Effector memory CD8-positive, alpha-beta T cell (primary cell): Measurements from ENCODE around the gene ZNG1A.
A peak's percentile ranks its signal among the peaks of the same experiment; 100 is the strongest.
"Not testable (repeated sequence)": the region's sequence is repeated elsewhere in the genome, so short reads cannot be mapped to it uniquely, and the experiment has no call there.

Experiments
- ATAC-seq: fragments of 150-1000 bp; cut with Tn5 transposase; replicated peaks from 2 replicates; pipeline ENCODE4 v1.10.0; 2021; ENCODE audit warnings: mild to moderate bottlenecking, moderate library complexity
- DNase-seq, 3 experiments: peaks; one replicate each; pipeline ENCODE4 v3.0.0; 2021
- H3K27ac Mint-ChIP-seq, 2 donors: one replicate each; pipeline ENCODE4 v1.8.0; 2022; ENCODE audit warnings: mild to moderate bottlenecking in 2 of 2, mixed read lengths in 2 of 2, moderate library complexity in 2 of 2
- H3K27me3 Mint-ChIP-seq, 2 donors: one replicate each; pipeline ENCODE4 v1.8.0; 2022; ENCODE audit warnings: mixed read lengths in 2 of 2
- H3K36me3 Mint-ChIP-seq: one replicate; pipeline ENCODE4 v1.8.0; 2022; ENCODE audit warnings: mild to moderate bottlenecking, moderate library complexity, mixed read lengths; ENCODE audit not compliant: insufficient read depth
- H3K4me1 Mint-ChIP-seq, 2 donors: one replicate each; pipeline ENCODE4 v1.8.0; 2022; ENCODE audit warnings: low read depth in 2 of 2, mixed read lengths in 2 of 2
- H3K4me3 Mint-ChIP-seq, 2 donors: one replicate each; pipeline ENCODE4 v1.8.0; 2022; ENCODE audit warnings: mild to moderate bottlenecking in 2 of 2, mixed read lengths in 2 of 2, moderate library complexity in 2 of 2
- H3K9me3 Mint-ChIP-seq, 2 donors: one replicate each; pipeline ENCODE4 v1.8.0; 2022; ENCODE audit warnings: mixed read lengths in 2 of 2

The ZNG1A gene

GRCh38 chr9:214351-214647 lies 35.4 kb upstream of the ZNG1A start:
- Mint-ChIP-seq H3K27ac (peak overlapping the region in 1 of 2 donors; percentile 49), H3K4me3 (peak overlapping the region; percentile 72 to 77), H3K4me1 (peaks cover 0 to 12% of the 10 kb centered on the region in 2 donors), H3K27me3 (no peaks in the 10 kb centered on the region), H3K36me3 (peaks cover 3% of the 10 kb centered on the region), H3K9me3 (no peaks in the 10 kb centered on the region)
- ATAC-seq (no peak), DNase-seq (no peak)

DNA sequence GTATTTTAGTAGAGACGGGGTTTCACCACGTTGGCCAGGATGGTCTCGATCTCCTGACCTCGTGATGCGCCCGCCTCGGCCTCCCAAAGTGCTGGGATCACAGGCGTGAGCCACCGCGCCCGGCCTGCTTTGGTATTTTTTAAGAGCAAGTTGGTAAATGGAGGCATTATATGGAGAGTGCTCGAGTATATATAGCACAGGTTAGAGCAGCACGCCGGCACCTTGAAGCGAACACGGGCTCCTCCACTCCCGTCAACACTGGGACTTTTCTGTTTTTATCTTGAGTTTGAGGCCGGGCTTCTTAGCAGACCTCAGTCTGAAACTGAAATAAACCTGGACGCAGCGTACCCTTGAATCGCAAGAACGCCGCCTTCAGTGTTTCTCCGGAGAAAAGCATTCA lies 35.0 kb upstream of the ZNG1A start:
- H3K9me3 Mint-ChIP-seq, DNase-seq, H3K27ac Mint-ChIP-seq, H3K27me3 Mint-ChIP-seq, H3K36me3 Mint-ChIP-seq, ATAC-seq: not testable (repeated sequence)
- H3K4me1 Mint-ChIP-seq = peaks cover 0 to 12% of the 10 kb centered on the region in 2 donors
- peak overlapping the region; percentile 72 to 77 for H3K4me3 Mint-ChIP-seq

DNA sequence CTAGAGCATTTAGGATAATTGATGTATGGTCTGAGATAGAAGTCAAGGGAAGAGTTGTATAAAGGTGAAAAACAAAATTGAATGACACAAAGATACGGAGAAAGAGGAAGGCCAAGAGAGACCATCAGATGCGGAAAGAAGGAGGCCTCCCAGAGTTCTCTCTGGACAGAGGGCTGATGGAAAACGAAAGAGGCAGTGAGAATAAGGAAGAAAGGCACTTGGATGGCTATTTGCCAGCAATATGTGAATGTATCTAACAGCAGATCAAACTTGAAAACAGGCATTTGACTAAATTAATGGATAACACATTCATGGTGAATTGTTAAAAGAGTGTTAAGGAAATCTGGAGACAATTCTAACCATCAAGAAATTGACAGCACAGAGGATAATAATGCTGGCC lies 33.4 kb upstream of the ZNG1A start:
- no peak for DNase-seq
- Mint-ChIP-seq H3K36me3 (peaks cover 3% of the 10 kb centered on the region), H3K9me3 (no peaks in the 10 kb centered on the region), H3K27me3 (no peaks in the 10 kb centered on the region), H3K4me1 (peaks cover 0 to 11% of the 10 kb centered on the region in 2 donors), H3K27ac (no peak overlapping the region), H3K4me3 (no peak overlapping the region)
- ATAC-seq = no peak

- Mint-ChIP-seq H3K4me3 (no peak overlapping the region), H3K27me3 (no peaks in the 10 kb centered on the region), H3K4me1 (peaks cover 0 to 4% of the 10 kb centered on the region in 2 donors), H3K9me3 (no peaks in the 10 kb centered on the region), H3K27ac (no peak overlapping the region), H3K36me3 (peaks cover 3% of the 10 kb centered on the region)
- no peak for DNase-seq
- ATAC-seq = no peak
Observed at GRCh38 chr9:211557-211956, 32.7 kb upstream of the ZNG1A start.

DNA sequence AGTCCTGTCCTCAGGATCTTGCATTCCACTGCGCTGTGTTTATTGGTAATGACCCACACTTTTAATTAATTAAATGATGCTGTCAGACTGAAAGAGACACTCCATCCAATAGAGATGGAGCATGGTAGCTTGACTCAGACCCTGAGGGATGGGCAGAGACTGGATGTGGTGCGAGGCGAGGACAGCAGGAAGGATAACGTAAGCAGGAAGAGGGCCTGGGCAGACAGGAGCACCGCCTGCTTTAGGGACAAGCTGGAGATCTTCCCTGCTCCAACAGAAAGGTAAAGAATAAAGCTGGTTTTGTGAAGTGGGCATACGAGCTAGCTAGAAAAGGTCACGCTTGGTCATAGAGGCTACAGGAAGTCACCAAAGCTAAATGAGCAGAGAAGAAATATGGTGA lies 32.2 kb upstream of the ZNG1A start:
- H3K9me3 Mint-ChIP-seq = no peaks in the 10 kb centered on the region
- DNase-seq = no peak
- H3K36me3 Mint-ChIP-seq = peaks cover 3% of the 10 kb centered on the region
- H3K4me1 Mint-ChIP-seq = peaks cover 0 to 1% of the 10 kb centered on the region in 2 donors
- H3K27ac Mint-ChIP-seq = no peak overlapping the region
- no peaks in the 10 kb centered on the region for H3K27me3 Mint-ChIP-seq
- no peak overlapping the region for H3K4me3 Mint-ChIP-seq
- ATAC-seq = no peak

GRCh38 chr9:209143-209758 lies 30.4 kb upstream of the ZNG1A start:
- no peak overlapping the region for H3K27ac Mint-ChIP-seq
- H3K27me3 Mint-ChIP-seq = no peaks in the 10 kb centered on the region
- H3K9me3 Mint-ChIP-seq = no peaks in the 10 kb centered on the region
- no peaks in the 10 kb centered on the region for H3K4me1 Mint-ChIP-seq
- ATAC-seq (no peak), DNase-seq (no peak)
- no peak overlapping the region for H3K4me3 Mint-ChIP-seq
- no peaks in the 10 kb centered on the region for H3K36me3 Mint-ChIP-seq

DNA sequence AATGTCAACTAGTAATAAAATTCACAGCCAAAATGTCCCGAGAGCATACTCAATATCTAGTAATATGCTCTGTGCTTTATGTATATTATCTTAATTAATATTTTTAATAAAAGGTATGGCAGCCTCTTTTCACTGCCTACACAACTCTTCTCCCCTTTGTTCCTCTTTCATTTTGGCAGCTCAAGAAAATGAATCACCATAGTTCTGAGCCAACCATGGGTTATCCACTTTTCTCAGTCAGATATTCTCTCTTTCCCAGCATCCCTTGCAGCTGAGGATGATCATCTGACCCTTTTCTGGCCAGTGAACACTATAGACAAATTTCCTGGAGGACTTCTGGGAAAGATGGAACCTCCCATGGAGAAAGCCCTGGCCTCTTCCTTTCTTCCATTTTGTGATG lies 27.6 kb upstream of the ZNG1A start:
- no peak overlapping the region for H3K4me3 Mint-ChIP-seq
- DNase-seq = no peak
- no peaks in the 10 kb centered on the region for H3K36me3 Mint-ChIP-seq
- H3K27me3 Mint-ChIP-seq = peaks cover 0 to 5% of the 10 kb centered on the region in 2 donors
- no peak for ATAC-seq
- H3K4me1 Mint-ChIP-seq = no peaks in the 10 kb centered on the region
- no peak overlapping the region for H3K27ac Mint-ChIP-seq
- H3K9me3 Mint-ChIP-seq = no peaks in the 10 kb centered on the region

- not testable (repeated sequence) for H3K27me3 Mint-ChIP-seq, H3K9me3 Mint-ChIP-seq, DNase-seq, H3K4me1 Mint-ChIP-seq, ATAC-seq, H3K36me3 Mint-ChIP-seq, H3K27ac Mint-ChIP-seq, H3K4me3 Mint-ChIP-seq
Observed at GRCh38 chr9:199601-200000, 20.7 kb upstream of the ZNG1A start.

DNA sequence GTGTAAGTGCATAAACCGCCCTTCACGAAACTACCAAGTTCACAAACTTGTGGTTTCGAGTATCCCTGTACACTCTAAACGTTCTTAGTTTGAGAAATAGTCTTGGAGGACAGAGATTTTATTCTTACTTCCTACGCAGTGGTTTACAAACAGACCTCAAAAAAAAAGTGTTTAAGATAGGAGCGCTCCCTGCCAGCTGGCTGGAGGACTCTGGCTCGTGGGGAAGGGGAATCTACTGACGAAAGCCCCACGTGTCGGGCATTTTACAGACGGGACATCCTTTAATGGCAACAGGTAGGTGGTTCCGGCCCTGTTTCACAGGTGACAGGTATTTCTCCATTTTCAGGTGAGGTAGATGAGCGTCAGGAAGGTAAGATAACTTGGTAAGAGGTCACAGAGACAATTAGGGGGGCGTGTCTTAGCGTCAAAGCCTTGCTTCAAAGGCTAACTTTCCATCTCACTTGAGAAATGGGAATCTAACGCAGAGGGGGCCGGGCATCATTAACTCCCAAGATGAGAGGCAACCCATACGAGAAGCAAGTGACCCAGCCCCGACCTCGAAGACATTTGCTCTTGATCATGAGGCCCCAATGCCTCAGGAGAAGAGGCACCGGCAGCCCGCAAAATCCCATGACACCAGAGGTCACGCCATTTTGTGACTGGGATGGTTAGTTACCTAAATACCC lies 573 bp downstream of the ZNG1A start:
- H3K36me3 Mint-ChIP-seq = peaks cover 15% of the 10 kb centered on the region
- H3K4me1 Mint-ChIP-seq, DNase-seq, H3K9me3 Mint-ChIP-seq, ATAC-seq, H3K27me3 Mint-ChIP-seq: not testable (repeated sequence)
- peak overlapping the region; percentile 81 to 93 for H3K27ac Mint-ChIP-seq
- peak overlapping the region; percentile 64 to 80 for H3K4me3 Mint-ChIP-seq

- not testable (repeated sequence) for H3K4me1 Mint-ChIP-seq, H3K36me3 Mint-ChIP-seq, DNase-seq, H3K27me3 Mint-ChIP-seq, H3K4me3 Mint-ChIP-seq, H3K27ac Mint-ChIP-seq, H3K9me3 Mint-ChIP-seq, ATAC-seq
Observed at GRCh38 chr9:169757-170156, 9.1 kb downstream of the ZNG1A start.

DNA sequence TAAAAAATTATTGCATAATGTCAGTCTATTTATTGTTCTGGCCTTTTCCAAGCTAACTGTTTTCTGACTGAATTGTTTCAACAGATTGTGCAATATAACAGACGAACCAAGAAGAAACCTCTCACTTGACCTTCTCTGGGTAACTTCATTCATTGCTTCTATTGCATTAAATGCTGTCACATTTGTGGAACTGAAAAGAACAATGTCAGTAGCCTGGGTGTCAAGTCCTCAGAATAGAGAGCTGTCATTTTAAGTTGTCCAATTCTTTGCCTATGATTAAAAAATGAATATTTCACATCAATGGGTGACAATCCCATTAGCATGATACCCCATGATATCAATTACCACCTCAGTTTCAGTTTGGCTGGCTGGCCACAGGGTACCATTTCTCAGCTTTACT lies 19.0 kb downstream of the ZNG1A start:
- H3K9me3 Mint-ChIP-seq, H3K27ac Mint-ChIP-seq, H3K27me3 Mint-ChIP-seq, H3K4me1 Mint-ChIP-seq, H3K36me3 Mint-ChIP-seq, ATAC-seq, H3K4me3 Mint-ChIP-seq, DNase-seq: not testable (repeated sequence)

GRCh38 chr9:151173-151572 lies 27.7 kb downstream of the ZNG1A start:
- H3K36me3 Mint-ChIP-seq, H3K4me3 Mint-ChIP-seq, H3K27me3 Mint-ChIP-seq, ATAC-seq, H3K9me3 Mint-ChIP-seq, H3K27ac Mint-ChIP-seq, H3K4me1 Mint-ChIP-seq, DNase-seq: not testable (repeated sequence)

DNA sequence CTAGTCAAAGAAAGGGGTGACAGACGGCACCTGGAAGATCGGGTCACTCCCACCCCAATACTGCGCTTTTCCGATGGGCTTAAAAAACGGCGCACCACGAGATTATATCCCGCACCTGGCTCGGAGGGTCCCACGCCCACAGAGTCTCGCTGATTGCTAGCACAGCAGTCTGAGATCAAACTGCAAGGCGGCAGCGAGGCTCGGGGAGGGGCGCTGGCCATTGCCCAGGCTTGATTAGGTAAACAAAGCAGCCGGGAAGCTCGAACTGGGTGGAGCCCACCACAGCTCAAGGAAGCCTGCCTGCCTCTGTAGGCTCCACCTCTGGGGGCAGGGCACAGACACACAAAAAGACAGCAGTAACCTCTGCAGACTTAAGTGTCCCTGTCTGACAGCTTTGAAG lies 39.0 kb downstream of the ZNG1A start:
- not testable (repeated sequence) for H3K36me3 Mint-ChIP-seq, H3K27ac Mint-ChIP-seq, ATAC-seq, H3K27me3 Mint-ChIP-seq, H3K9me3 Mint-ChIP-seq, H3K4me1 Mint-ChIP-seq, H3K4me3 Mint-ChIP-seq, DNase-seq

GRCh38 chr9:117995-118467 lies 60.8 kb downstream of the ZNG1A start, which contains the start of gene FOXD4:
TSS of gene FOXD4 (minus strand) at chr9:118417. CDS start at chr9:118119, 298 bp downstream.
- H3K27me3 Mint-ChIP-seq = peaks cover 24 to 45% of the 10 kb centered on the region in 2 donors
- H3K36me3 Mint-ChIP-seq = not testable (repeated sequence)
- peaks cover 10 to 18% of the 10 kb centered on the region in 2 donors for H3K4me1 Mint-ChIP-seq

More at GRCh38 chr9:117995-118467, 60.8 kb downstream of the ZNG1A start, which contains the start of gene FOXD4:
- H3K9me3 Mint-ChIP-seq, ATAC-seq, DNase-seq: not testable (repeated sequence)
- Mint-ChIP-seq H3K27ac (peak within 1 kb of the TSS in 1 of 2 donors; percentile 20), H3K4me3 (peak within 1 kb of the TSS; percentile 57 to 64)
